ENCODE results near the gene ARHGAP24. TPM values are rescaled to one million over a fixed set of nuclear protein-coding genes. Genes with fewer than 3 reads are reported as not detected.

The ARHGAP24 gene
- total and polyA plus RNA-seq, 2 donors (not counting 1 experiment from before 2014, with no cell fraction given): 48.4 to 141 TPM

DNA sequence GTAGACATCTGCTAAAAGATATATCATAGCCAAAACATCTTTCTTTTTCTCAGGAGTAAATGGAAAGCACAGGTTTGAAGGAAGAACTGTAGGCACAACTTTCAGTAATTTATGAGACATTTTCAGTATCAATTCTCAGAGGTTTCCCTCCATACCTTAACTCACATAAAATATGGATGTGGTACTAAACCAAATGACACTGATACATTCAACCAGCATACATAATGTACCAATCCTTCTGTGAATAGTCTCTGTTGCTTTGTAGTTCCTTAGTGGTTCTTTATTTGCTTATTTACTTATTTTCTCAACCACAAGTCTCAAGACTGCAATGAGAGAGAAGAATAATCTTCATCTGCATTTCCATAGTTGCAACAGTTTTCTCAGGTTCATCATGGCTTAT, 96.1 kb downstream of the ARHGAP24 start:
- Histone ChIP-seq H3K27me3 (replicated peaks in 1 of 4; ENCODE audit: control extremely low read depth in 1 of 4, control insufficient read depth in 3 of 4, insufficient read depth in 4 of 4, low read length in 3 of 4) (no peaks in the 10 kb centered on the region), H3K27ac (ENCODE audit: low read length in 2 of 2) (peak overlapping the region in 1 of 2 donors; percentile 73), H3K9me3 (ENCODE audit: control extremely low read depth in 1 of 3, control insufficient read depth in 2 of 3, insufficient read depth in 1 of 3, low read length in 2 of 3) (peaks cover 0 to 3% (median 0%) of the 10 kb centered on the region in 3 donors), H3K79me2 (ENCODE audit: control insufficient read depth, insufficient read depth, low read length) (peaks cover 76% of the 10 kb centered on the region), H4K20me1 (ENCODE audit: control insufficient read depth, insufficient read depth, low read length, poor library complexity, severe bottlenecking) (no peaks in the 10 kb centered on the region), H3K4me2 (replicated peaks; ENCODE audit: low read depth, low read length, poor library complexity, severe bottlenecking) (no peak overlapping the region), H3K9ac (ENCODE audit: low read length) (no peak overlapping the region), H2AFZ (ENCODE audit: insufficient read depth, low read depth, low read length, poor library complexity, severe bottlenecking) (no peak overlapping the region), H3K36me3 (replicated peaks in 1 of 2; ENCODE audit: control extremely low read depth in 1 of 2, control insufficient read depth in 1 of 2, extremely low read depth in 1 of 2, insufficient read depth in 2 of 2, low read length in 1 of 2) (peaks cover 0 to 42% of the 10 kb centered on the region in 2 experiments), H3K4me1 (ENCODE audit: control insufficient read depth in 2 of 2, insufficient read depth in 2 of 2, low read length in 2 of 2) (peaks cover 36 to 52% of the 10 kb centered on the region in 2 donors), H3K4me3 (ENCODE audit: control extremely low read depth in 1 of 5, extremely low read depth in 1 of 5, insufficient read depth in 1 of 5, low read depth in 2 of 5, low read length in 4 of 5) (no peak overlapping the region)
- TF ChIP-seq EZH2 (IDR thresholded peaks at IDR 0.05; ENCODE audit: borderline replicate concordance, insufficient read depth, low read depth, low read length, poor library complexity, severe bottlenecking): no peak
- TF ChIP-seq, protein P1, sequence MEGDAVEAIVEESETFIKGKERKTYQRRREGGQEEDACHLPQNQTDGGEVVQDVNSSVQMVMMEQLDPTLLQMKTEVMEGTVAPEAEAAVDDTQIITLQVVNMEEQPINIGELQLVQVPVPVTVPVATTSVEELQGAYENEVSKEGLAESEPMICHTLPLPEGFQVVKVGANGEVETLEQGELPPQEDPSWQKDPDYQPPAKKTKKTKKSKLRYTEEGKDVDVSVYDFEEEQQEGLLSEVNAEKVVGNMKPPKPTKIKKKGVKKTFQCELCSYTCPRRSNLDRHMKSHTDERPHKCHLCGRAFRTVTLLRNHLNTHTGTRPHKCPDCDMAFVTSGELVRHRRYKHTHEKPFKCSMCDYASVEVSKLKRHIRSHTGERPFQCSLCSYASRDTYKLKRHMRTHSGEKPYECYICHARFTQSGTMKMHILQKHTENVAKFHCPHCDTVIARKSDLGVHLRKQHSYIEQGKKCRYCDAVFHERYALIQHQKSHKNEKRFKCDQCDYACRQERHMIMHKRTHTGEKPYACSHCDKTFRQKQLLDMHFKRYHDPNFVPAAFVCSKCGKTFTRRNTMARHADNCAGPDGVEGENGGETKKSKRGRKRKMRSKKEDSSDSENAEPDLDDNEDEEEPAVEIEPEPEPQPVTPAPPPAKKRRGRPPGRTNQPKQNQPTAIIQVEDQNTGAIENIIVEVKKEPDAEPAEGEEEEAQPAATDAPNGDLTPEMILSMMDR (IDR thresholded peaks at IDR 0.05): no peak
- ChIA-PET CTCF (interaction anchor here (1.5 kb wide), 1 partner anchor 96 kb away, joined by 3 read pairs; the partner anchor contains the start of gene ARHGAP24), POLR2A (no interaction called here)
- Mint-ChIP-seq H3K27ac (peak overlapping the region; percentile 15), H3K4me3 (no peak overlapping the region), H3K27me3 (no peaks in the 10 kb centered on the region), H3K4me1 (peaks cover 30% of the 10 kb centered on the region), H3K9me3 (ENCODE audit: insufficient read depth) (no peaks in the 10 kb centered on the region)
- intact Hi-C loops (cut with micrococcal nuclease): no loop called here
- DNase-seq: no peak
- no peak for ATAC-seq (ENCODE audit: low read depth)

DNA sequence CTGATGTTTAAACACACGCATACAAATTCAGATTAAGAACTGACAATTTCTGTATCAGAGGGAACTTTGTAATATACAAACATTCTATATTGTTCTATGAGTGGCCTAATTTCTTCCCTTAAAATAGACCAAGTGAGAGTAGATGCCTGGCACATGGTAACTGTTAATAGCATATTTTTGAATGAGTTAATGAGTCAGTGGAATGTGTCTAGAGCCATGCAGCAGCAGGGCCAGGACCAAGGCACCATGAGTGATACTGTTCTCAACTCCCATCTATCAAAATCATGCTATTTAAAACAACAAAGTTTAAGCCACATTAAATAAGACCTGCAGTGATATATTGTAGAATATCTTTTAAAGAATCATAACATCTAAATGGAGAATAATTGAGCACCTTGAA, 98.3 kb downstream of the ARHGAP24 start:
- Histone ChIP-seq H3K79me2 (ENCODE audit: control insufficient read depth, insufficient read depth, low read length) (peaks cover 57% of the 10 kb centered on the region), H3K36me3 (replicated peaks in 1 of 2; ENCODE audit: control extremely low read depth in 1 of 2, control insufficient read depth in 1 of 2, extremely low read depth in 1 of 2, insufficient read depth in 2 of 2, low read length in 1 of 2) (peaks cover 0 to 45% of the 10 kb centered on the region in 2 experiments), H3K4me3 (ENCODE audit: control extremely low read depth in 1 of 5, extremely low read depth in 1 of 5, insufficient read depth in 1 of 5, low read depth in 2 of 5, low read length in 4 of 5) (no peak overlapping the region), H3K27me3 (replicated peaks in 1 of 4; ENCODE audit: control extremely low read depth in 1 of 4, control insufficient read depth in 3 of 4, insufficient read depth in 4 of 4, low read length in 3 of 4) (no peaks in the 10 kb centered on the region), H2AFZ (ENCODE audit: insufficient read depth, low read depth, low read length, poor library complexity, severe bottlenecking) (no peak overlapping the region), H3K9me3 (ENCODE audit: control extremely low read depth in 1 of 3, control insufficient read depth in 2 of 3, insufficient read depth in 1 of 3, low read length in 2 of 3) (peaks cover 0 to 6% (median 0%) of the 10 kb centered on the region in 3 donors), H3K4me2 (replicated peaks; ENCODE audit: low read depth, low read length, poor library complexity, severe bottlenecking) (no peak overlapping the region), H3K27ac (ENCODE audit: low read length in 2 of 2) (no peak overlapping the region), H3K4me1 (ENCODE audit: control insufficient read depth in 2 of 2, insufficient read depth in 2 of 2, low read length in 2 of 2) (peaks cover 22 to 30% of the 10 kb centered on the region in 2 donors), H3K9ac (ENCODE audit: low read length) (no peak overlapping the region), H4K20me1 (ENCODE audit: control insufficient read depth, insufficient read depth, low read length, poor library complexity, severe bottlenecking) (no peaks in the 10 kb centered on the region)
- no peak for TF ChIP-seq EZH2 (IDR thresholded peaks at IDR 0.05; ENCODE audit: borderline replicate concordance, insufficient read depth, low read depth, low read length, poor library complexity, severe bottlenecking)
- TF ChIP-seq, protein P1 (IDR thresholded peaks at IDR 0.05): no peak
- no peak overlapping the region for H3K4me3 Mint-ChIP-seq
- intact Hi-C loops (cut with micrococcal nuclease): no loop called here
- WGBS (ENCODE audit: insufficient coverage): no CpG with 5 or more reads among the region's 1 CpG
- H3K27ac Mint-ChIP-seq: no peak overlapping the region
- DNase-seq: no peak
- ATAC-seq (ENCODE audit: low read depth): no peak
- CTCF ChIA-PET: no interaction called here
- H3K27me3 Mint-ChIP-seq: no peaks in the 10 kb centered on the region
- no peaks in the 10 kb centered on the region for H3K9me3 Mint-ChIP-seq (ENCODE audit: insufficient read depth)
- POLR2A ChIA-PET: no interaction called here
- H3K4me1 Mint-ChIP-seq: peaks cover 24% of the 10 kb centered on the region
